PFSK-1 (cell line): ENCODE results near the gene TSC1.

Source experiments
- FOXP2 ChIP-seq: optimal IDR thresholded peaks from 2 replicates; pipeline ENCODE3; 2011; ENCODE audit warnings: borderline replicate concordance, control low read depth, inconsistent platforms; ENCODE audit not compliant: insufficient read depth; ENCODE audit errors: extremely low read length, extremely low read depth
- POLR2AphosphoS5 ChIP-seq: IDR thresholded peaks from 2 replicates; pipeline ENCODE4 v1.6.1; 2012; ENCODE audit warnings: low read depth, mild to moderate bottlenecking, control low read depth, low read length, moderate library complexity
- SIN3A ChIP-seq: IDR thresholded peaks from 2 replicates; pipeline ENCODE4 v1.6.1; 2012; ENCODE audit warnings: mild to moderate bottlenecking, low read length, moderate library complexity, borderline replicate concordance; ENCODE audit not compliant: insufficient read depth
- TAF1 ChIP-seq: IDR thresholded peaks from 2 replicates; pipeline ENCODE4 v1.6.1; 2012; ENCODE audit warnings: low read length, control low read depth, borderline replicate concordance; ENCODE audit not compliant: insufficient read depth
- TF ChIP-seq, protein P1 (sequence below), 2 experiments: IDR thresholded peaks; 2 replicates each; pipeline versions ENCODE4 v1.6.1 to v1.8.0; 2011 to 2012; ENCODE audit warnings: low read depth in 2 of 2, low read length in 2 of 2, control low read depth in 1 of 2, inconsistent platforms in 1 of 2, mild to moderate bottlenecking in 1 of 2, moderate library complexity in 1 of 2; ENCODE audit not compliant: insufficient read depth in 1 of 2

The TSC1 gene

DNA sequence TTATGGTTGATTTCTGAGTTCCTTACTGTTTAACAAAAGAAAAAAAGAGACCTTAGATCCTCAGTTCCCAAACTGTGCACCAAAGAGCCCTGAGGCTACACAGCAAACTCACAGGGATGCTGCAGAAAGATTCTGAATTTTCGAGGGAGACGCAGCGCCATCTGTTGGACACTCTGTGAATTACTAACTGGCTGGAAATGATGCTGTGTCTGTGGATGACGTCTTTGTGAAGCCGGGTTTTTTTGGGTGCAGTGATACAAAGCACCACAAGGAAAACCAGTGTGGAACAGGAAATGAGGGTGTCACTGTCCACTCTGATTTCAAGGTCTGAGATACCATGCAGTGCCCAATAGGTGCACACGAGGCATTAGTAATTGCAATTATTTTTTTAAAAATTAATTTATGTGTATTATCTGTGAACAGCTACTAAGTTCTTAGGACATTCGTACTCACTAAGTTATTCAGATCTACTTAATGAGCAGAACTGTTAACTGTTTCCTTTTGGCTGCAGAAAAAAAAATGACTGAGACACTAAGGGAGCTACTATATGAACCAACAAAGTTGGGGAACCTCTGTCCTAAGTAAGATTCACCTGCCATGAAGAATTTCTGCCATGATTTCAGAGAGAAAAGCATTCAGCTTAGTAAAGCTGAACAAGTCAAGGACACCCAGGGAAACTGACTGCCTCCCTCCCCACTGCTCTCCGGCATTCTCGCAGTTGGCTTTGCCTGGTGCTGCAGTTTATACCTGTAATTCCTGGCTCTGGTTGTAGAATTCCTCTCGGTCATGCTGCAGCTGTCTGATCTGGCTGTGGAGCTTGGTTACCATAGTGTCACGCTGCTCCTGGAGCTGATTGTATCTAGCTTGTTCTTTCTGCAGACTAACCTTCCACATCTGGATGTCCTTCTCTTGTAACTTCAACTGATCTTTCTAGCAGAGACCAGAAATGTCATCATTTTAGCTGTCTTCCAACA, 42.3 kb downstream of the TSC1 start:
- TF ChIP-seq POLR2AphosphoS5 (no peak), FOXP2 (no peak), SIN3A (no peak), TAF1 (no peak)
- TF ChIP-seq, protein P1, sequence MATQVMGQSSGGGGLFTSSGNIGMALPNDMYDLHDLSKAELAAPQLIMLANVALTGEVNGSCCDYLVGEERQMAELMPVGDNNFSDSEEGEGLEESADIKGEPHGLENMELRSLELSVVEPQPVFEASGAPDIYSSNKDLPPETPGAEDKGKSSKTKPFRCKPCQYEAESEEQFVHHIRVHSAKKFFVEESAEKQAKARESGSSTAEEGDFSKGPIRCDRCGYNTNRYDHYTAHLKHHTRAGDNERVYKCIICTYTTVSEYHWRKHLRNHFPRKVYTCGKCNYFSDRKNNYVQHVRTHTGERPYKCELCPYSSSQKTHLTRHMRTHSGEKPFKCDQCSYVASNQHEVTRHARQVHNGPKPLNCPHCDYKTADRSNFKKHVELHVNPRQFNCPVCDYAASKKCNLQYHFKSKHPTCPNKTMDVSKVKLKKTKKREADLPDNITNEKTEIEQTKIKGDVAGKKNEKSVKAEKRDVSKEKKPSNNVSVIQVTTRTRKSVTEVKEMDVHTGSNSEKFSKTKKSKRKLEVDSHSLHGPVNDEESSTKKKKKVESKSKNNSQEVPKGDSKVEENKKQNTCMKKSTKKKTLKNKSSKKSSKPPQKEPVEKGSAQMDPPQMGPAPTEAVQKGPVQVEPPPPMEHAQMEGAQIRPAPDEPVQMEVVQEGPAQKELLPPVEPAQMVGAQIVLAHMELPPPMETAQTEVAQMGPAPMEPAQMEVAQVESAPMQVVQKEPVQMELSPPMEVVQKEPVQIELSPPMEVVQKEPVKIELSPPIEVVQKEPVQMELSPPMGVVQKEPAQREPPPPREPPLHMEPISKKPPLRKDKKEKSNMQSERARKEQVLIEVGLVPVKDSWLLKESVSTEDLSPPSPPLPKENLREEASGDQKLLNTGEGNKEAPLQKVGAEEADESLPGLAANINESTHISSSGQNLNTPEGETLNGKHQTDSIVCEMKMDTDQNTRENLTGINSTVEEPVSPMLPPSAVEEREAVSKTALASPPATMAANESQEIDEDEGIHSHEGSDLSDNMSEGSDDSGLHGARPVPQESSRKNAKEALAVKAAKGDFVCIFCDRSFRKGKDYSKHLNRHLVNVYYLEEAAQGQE (IDR thresholded peaks at IDR 0.05; ENCODE audit: insufficient read depth in 1 of 2, low read depth in 2 of 2, low read length in 2 of 2) = no peak

DNA sequence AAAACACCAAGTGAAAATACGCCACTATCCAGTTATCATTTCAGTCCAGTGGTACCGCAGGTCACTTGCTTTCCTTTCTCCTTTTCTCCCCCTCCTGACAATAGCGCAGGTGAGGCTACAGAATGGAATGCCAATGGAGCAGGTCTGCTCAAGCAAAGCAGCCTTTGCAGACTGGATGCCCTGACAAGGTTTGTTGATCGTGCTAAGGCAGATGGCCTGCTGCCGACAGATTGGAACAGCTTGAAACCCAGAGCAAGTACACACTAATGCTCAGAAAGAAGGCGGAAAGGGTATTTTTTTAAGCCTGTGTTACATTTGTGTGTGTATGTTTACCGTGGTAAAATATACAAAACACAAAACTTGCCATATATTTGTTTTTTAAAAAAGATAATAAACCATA, 46.4 kb downstream of the TSC1 start:
- TF ChIP-seq FOXP2 (no peak), TAF1 (no peak), POLR2AphosphoS5 (no peak), SIN3A (no peak)
- TF ChIP-seq, protein P1 (IDR thresholded peaks at IDR 0.05; ENCODE audit: insufficient read depth in 1 of 2, low read depth in 2 of 2, low read length in 2 of 2) = no peak

DNA sequence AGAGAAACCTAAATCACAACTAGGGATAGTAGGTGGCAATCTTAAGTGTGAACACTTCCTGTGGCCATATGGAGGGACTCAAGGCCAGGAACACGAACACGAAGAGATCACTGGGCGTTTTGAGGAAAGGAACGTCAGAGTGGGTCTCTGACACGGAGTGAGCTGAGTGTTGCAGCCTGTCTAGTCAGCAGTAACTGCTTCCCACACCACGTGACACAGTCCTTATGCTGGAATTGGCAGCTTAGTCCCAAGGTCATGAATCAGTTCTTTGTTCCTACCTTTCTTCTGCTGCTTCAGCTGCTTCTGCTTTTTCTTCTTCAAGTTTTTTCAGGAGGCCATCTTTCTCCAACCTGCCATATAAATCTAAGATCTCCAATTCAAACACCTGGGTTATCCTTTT, 47.5 kb downstream of the TSC1 start:
- no peak for TF ChIP-seq TAF1
- no peak for TF ChIP-seq FOXP2
- TF ChIP-seq, protein P1 (IDR thresholded peaks at IDR 0.05; ENCODE audit: insufficient read depth in 1 of 2, low read depth in 2 of 2, low read length in 2 of 2) = no peak
- no peak for TF ChIP-seq SIN3A
- no peak for TF ChIP-seq POLR2AphosphoS5

DNA sequence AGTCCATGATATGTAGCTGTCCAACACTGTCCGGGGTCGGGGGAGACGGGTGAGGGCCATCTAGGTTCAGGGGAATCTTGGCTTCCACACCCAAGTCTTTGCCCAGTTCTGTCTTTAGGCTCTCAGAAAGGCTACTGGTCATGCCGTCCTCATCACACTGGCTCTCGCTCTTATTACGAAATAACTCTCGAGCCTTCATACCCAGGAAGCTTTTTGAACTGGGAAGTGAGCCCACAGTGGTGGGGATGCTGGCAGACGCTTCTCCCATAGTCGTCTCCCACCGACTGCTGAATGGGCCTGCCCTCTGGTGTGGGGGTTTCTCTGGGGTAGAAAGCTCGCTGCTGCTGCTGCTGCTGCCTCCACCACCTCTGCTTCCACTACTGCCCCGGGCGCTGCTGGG, 48.2 kb downstream of the TSC1 start:
- no peak for TF ChIP-seq FOXP2
- no peak for TF ChIP-seq SIN3A
- TF ChIP-seq POLR2AphosphoS5 = no peak
- no peak for TF ChIP-seq TAF1
- TF ChIP-seq, protein P1 (IDR thresholded peaks at IDR 0.05; ENCODE audit: insufficient read depth in 1 of 2, low read depth in 2 of 2, low read length in 2 of 2) = no peak
